Nephron (organoid): ENCODE data around the gene BEST3.

Experiments used
- H3K27ac Mint-ChIP-seq, 3 experiments: 2 replicates each; pipeline ENCODE4 v1.8.0; 2020; ENCODE audit warnings: mixed read lengths in 3 of 3, mild to moderate bottlenecking in 2 of 3, moderate library complexity in 1 of 3
- H3K27me3 Mint-ChIP-seq: 2 replicates; pipeline ENCODE4 v1.8.0; 2021; ENCODE audit warnings: low read depth, mild to moderate bottlenecking, moderate library complexity, mixed read lengths
- H3K36me3 Mint-ChIP-seq: 2 replicates; pipeline ENCODE4 v1.8.0; 2020; ENCODE audit warnings: low read depth, mixed read lengths
- H3K4me1 Mint-ChIP-seq: 2 replicates; pipeline ENCODE4 v1.8.0; 2020; ENCODE audit warnings: mixed read lengths
- H3K4me3 Mint-ChIP-seq, 3 experiments: 2 replicates each; pipeline ENCODE4 v1.8.0; 2020; ENCODE audit warnings: mild to moderate bottlenecking in 3 of 3, mixed read lengths in 3 of 3, moderate library complexity in 2 of 3
- H3K9me3 Mint-ChIP-seq: 2 replicates; pipeline ENCODE4 v1.8.0; 2020; ENCODE audit warnings: mixed read lengths
- TF ChIP-seq, protein P1 (sequence below), 3 experiments: fragments of 200-600 bp; sonication (generic); IDR thresholded peaks; one replicate each; pipeline ENCODE4 v1.5.0; 2021; ENCODE audit warnings: antibody characterized with exemption in 3 of 3; ENCODE audit not compliant: unreplicated experiment in 3 of 3

The BEST3 gene

GRCh38 chr12:69658203-69658602 lies 40.9 kb downstream of the BEST3 start:
- Mint-ChIP-seq H3K4me3 (no peak overlapping the region), H3K9me3 (no peaks in the 10 kb centered on the region), H3K27me3 (no peaks in the 10 kb centered on the region), H3K36me3 (no peaks in the 10 kb centered on the region), H3K4me1 (peaks cover 21% of the 10 kb centered on the region), H3K27ac (no peak overlapping the region)
- TF ChIP-seq, protein P1, sequence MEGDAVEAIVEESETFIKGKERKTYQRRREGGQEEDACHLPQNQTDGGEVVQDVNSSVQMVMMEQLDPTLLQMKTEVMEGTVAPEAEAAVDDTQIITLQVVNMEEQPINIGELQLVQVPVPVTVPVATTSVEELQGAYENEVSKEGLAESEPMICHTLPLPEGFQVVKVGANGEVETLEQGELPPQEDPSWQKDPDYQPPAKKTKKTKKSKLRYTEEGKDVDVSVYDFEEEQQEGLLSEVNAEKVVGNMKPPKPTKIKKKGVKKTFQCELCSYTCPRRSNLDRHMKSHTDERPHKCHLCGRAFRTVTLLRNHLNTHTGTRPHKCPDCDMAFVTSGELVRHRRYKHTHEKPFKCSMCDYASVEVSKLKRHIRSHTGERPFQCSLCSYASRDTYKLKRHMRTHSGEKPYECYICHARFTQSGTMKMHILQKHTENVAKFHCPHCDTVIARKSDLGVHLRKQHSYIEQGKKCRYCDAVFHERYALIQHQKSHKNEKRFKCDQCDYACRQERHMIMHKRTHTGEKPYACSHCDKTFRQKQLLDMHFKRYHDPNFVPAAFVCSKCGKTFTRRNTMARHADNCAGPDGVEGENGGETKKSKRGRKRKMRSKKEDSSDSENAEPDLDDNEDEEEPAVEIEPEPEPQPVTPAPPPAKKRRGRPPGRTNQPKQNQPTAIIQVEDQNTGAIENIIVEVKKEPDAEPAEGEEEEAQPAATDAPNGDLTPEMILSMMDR (IDR thresholded peaks at IDR 0.05; ENCODE audit: unreplicated experiment in 3 of 3) = no peak

DNA sequence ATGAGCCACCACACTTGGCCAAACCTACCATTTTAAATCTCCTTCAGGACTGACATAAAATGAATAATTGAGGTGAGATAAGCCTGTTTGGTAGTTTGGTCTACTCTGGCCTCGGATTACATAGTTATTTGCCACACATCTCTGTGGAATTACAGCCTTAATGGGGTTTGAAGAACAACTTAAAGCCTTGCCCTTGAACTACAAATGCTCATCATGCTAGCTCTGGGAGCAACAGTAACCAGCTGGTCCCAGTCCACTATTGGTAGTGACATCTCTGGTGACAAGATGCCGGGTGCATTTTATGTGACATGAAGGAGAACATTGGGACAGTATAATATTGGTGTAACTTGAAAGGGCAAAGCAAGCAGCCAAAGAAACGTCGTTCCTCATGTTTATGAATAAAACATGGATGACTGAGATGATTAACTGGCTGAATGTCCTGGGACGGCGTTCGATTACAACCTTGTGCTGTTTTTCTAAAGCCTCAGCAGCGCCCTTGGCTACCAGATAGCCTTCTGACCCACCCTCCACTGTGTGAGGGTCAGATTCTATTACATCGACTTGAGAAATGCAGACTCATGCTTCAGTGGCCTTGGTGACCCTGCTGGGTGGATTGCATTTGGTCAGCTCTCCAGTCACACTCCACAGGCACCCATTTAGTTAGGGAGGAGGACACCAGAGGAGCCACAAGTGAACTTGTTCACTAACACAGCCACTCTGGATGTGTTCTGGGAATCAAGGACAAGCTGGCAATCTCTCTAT lies 41.5 kb downstream of the BEST3 start:
- Mint-ChIP-seq H3K4me1 (peaks cover 18% of the 10 kb centered on the region), H3K9me3 (no peaks in the 10 kb centered on the region), H3K27me3 (no peaks in the 10 kb centered on the region), H3K4me3 (no peak overlapping the region), H3K27ac (peak overlapping the region in 1 of 3 experiments; percentile 73), H3K36me3 (no peaks in the 10 kb centered on the region)
- TF ChIP-seq, protein P1 (IDR thresholded peaks at IDR 0.05; ENCODE audit: unreplicated experiment in 3 of 3) = no peak

DNA sequence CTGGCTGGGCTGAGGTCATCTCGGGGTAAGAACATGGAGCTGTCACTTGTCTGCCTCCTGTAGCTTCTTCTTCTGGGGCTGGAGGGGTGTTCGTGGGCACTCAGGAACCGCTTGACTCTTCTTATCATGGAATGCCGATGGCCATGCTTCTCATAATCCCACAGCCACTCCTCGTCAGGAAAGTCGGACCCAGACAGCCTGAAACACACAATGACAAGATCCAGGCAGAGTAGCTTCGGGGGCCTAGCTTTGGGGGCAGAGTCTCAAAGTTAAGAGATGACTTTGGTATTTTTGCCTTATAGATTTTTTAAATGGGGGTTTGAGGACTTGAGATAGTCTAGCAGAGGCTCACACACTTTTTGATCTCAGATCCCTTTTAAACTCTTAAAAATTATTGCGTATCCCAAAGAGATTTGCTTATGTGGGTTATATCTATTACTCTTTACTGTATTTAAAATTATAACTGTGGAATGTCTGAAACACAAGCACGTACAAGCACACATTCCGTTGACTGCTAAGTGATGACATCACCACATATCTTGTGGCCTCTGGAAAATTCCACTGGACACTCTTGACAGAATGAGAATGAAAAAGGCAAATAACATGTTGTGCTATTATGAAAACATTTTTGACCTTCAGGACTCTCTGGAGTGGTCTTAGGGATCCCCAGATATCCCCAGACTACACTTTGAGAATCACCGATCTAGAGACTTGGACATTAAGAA lies 43.3 kb downstream of the BEST3 start:
- TF ChIP-seq, protein P1 (IDR thresholded peaks at IDR 0.05; ENCODE audit: unreplicated experiment in 3 of 3) = no peak
- no peaks in the 10 kb centered on the region for H3K36me3 Mint-ChIP-seq
- H3K27me3 Mint-ChIP-seq = no peaks in the 10 kb centered on the region
- no peaks in the 10 kb centered on the region for H3K9me3 Mint-ChIP-seq
- H3K4me3 Mint-ChIP-seq = no peak overlapping the region
- peak overlapping the region in 1 of 3 experiments; percentile 47 for H3K27ac Mint-ChIP-seq
- peaks cover 18% of the 10 kb centered on the region for H3K4me1 Mint-ChIP-seq

DNA sequence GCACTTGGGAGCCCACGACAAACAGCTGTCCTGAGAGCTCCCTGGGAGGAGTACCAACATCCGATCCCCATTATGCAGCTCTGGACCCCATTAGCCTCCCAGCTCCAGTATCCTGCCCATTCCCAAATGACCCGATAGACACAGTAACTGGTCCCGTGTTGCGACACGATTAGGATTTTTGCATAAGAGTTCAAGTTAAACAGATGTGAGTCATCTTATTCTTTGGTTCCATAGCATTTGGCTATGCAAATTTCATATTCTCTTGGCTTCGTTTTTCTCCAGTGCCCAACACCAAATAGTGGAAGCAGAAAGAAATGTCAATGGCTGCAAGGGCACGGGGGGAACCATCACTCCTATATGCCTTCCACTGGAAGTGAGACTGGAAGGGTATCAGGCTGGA lies 45.4 kb downstream of the BEST3 start:
- no peaks in the 10 kb centered on the region for H3K9me3 Mint-ChIP-seq
- no peaks in the 10 kb centered on the region for H3K36me3 Mint-ChIP-seq
- H3K4me3 Mint-ChIP-seq = no peak overlapping the region
- no peak overlapping the region for H3K27ac Mint-ChIP-seq
- no peaks in the 10 kb centered on the region for H3K27me3 Mint-ChIP-seq
- H3K4me1 Mint-ChIP-seq = peaks cover 23% of the 10 kb centered on the region
- TF ChIP-seq, protein P1 (IDR thresholded peaks at IDR 0.05; ENCODE audit: unreplicated experiment in 3 of 3) = no peak

GRCh38 chr12:69651922-69652321 lies 47.2 kb downstream of the BEST3 start:
- no peaks in the 10 kb centered on the region for H3K9me3 Mint-ChIP-seq

More at GRCh38 chr12:69651922-69652321, 47.2 kb downstream of the BEST3 start:
- Mint-ChIP-seq H3K27ac (no peak overlapping the region), H3K4me1 (peaks cover 14% of the 10 kb centered on the region), H3K4me3 (no peak overlapping the region), H3K27me3 (peaks cover 5% of the 10 kb centered on the region), H3K36me3 (no peaks in the 10 kb centered on the region)
- TF ChIP-seq, protein P1 (IDR thresholded peaks at IDR 0.05; ENCODE audit: unreplicated experiment in 3 of 3) = no peak
